ENCODE data around the gene NUCKS1.
A peak's percentile ranks its signal among the peaks of the same experiment; 100 is the strongest.

Gene NUCKS1

DNA sequence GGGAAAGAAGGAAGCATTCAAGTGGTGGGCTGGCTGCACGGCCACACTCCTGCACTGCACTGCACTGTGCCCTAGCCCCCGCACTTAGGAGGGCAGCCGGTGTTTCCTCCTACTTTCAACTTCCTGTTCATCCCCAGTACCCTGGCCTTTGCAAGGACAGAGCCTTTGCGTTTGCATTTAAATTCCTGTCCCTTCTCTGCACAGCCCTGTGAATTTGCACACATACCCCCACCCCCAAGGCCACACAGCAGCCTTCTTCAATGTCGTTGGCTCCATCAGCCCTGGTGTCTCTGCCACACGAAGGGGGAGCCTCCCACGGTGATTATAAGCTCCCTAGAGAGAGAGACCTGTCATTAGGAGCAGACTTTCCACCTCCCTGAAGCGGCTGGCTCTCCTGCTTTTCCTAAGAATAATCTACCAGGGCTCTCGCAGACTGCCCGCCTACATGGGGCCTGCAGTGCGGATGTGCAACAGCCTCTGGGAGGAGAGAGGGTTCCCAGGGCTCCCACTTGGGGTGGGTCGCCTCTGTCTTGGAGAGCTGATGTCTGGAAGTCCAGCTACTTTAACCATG lies 56.5 kb downstream of the NUCKS1 start:
- DNase-seq = no peak

DNA sequence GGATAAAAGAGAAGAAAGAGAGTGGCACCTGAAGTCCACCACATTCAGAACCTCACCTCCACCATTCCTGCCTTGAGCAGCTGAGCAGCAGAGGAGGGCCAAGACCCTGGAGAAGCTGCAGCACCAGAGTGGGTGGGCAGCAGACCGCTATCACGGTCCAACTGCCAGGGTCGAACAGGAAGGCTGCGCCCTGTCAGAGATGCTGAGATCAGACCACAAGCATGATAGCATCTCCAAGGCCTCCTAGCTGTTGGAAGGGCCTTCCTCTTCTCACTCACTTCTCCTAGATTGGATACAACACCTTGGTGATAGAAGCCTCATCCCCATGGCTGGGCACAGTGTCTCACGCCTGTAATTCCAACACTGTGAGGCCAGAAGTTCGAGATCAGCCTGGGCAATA lies 57.6 kb downstream of the NUCKS1 start:
- DNase-seq = no peak

DNA sequence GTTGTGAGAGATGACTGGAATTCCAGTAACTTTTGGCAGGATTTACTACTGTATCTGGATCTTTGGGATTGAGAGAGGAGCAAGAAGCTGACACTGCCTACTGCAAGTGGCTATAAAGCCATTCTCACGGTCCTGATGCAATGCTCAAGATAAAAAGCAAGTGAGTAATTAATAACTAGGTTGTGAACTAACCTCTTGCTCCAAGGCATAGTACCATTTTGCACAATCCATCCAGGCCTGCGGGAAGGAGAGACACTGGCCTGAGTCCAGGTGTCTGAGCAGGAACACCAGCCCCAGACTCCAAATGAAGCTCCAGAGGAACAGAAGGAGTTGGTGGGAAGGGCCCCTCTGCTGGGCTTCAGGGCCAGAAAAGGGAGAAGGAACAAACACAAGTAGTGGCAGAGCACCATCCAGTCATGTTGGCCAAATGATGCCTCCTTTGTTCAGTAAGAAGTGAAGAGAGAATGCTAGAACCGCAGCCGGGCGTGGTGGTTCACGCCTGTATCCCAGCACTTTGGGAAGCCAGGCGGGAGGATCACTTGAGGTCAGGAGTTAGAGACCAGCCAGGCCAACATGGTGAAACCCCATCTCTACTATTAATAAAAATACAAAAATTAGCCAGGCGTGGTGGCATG lies 59.7 kb downstream of the NUCKS1 start:
- no peak for DNase-seq

DNA sequence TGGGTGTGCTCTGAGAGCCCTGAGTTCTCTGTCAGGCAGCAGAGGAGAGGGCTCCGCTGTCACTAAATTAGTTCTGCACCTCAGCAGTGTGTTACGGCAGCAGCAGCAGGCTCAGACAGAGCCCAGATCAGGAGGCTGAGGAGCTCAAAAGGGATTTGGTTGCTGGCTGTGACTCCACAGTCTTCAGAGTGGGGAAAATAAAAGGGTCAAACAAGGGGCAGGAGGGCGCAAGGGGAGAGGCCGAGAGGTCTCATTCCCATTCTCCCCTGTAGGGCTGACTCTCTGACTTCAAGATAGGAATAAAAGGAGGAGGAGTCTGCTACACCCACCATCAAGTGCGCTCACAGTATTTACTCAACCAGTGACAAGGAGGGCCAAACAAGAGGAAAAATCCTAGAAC lies 60.5 kb downstream of the NUCKS1 start:
- DNase-seq = no peak

DNA sequence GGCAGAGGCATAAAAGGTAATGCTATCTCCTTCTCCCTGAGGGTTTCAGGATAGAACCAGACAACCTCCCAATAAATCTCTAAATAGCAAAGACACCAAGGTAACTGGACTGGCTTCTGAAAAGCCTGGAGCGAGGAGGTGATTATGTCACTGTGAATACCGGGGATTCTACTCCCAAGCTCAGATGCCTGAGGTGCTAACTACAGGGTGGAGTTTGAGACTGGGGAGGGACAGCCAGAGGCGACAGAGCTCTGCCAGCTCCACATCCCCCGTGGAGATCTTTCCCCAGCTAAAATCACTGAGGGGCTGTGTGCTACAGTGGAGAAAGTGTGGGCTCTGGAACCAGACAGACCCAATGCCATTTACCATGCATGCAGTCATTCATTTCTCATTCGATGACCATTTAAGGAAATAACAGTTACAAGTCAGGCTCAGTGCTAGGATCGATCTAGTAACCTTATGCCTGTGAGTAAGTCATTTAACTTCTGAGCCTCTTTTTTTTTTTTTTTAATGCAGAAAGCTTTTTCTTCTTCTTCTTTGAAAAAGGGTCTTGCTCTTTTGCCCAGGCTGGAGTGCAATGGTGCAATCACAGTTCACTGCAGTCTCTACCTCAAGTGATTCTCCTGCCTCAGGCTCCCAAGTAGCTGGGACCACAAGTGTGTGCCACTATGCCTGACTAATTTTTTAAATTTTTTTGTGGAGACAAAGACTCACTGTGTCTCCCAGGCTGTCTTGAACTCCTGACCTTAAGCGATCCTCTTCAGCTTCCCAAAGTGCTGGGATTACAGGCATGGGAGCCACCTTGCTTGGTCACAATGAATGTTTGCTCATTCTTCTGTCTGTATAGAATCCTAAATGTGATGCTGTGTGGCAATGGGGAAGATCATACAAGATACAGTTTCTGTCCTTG lies 61.6 kb downstream of the NUCKS1 start:
- no peak for DNase-seq

DNA sequence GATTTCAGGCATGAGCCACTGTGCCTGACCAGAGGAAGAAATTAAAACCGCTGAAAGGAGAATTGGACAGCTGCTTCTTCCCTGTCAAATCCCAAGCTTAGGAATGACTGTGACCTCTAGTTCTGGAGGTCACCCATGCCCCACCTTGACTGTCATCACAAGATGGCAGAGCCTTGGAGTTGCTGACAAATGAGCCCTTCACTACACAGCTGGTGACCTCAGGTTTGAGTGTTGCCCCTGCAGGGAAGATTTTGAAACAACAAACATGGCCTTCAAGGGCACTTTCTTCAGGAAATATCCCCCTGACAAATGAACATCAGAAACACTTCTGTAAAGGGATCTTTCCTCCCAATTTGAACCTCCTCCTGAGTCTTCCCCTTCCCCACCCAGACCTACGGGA lies 62.7 kb downstream of the NUCKS1 start:
- DNase-seq = no peak

DNA sequence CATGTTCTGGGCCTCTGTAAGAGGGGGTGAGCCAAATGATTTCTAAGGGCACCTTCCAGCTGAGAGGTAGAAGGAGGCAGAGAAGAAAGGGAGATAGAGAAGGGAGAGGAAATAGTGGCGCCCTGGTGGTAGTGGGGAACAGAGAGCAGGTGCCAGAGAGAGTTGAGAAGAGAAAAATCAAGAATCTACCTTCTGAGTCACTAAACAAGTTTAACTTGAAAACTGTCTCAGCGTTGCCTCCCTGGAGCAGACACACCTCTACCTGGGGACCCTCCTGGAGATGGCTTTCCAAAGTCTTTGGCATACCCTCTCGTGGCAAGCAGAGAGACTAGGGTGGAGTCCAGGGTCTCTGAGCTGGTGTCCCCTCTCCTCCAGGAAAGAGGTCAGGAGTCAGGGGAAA lies 68.6 kb downstream of the NUCKS1 start:
- no peak for DNase-seq

DNA sequence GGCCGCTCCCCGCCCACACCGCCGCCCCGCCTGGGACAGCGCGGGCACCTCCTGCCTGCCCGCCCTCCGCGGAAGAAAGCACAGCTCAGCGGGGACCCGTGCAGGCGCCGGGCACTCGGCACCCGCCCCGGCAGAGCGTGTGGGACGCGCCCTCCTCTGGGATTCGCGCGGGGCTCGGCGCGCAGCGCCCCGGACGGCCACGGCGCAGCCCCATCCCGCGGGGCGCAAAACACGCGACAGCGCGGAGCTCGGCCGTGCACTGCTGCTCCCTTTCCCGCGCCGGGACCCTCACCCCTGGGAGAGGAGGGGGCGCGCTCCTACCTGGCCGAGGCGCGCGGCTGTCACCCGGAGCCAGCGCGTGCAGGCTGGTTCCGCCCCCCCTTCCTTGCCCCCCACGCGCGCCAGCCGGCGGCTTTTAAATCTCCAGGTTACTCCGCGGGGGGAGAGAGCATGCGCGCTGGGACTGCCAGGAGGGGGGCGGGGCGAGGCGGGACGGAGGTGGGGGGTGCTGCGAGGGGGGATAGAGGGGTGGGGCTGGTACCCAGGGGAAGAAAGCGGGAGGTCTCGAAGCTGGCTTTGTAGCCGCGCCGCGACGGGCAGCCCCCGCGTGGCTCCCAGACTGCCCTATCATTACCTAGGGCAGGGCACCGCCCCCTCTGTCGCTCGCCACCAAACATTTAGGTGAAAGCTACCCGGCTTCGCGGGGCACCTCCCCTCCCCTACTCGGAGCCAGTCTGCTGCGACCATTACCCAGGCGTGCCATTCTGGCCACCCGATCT lies 69.7 kb downstream of the NUCKS1 start, which contains the start of gene SLC45A3:
SLC45A3 (minus strand) TSS at position 437 of the 779 bp plus-strand sequence. CDS start 15,853 bp downstream, outside the sequence.
- DNase-seq = peak; percentile 54

DNA sequence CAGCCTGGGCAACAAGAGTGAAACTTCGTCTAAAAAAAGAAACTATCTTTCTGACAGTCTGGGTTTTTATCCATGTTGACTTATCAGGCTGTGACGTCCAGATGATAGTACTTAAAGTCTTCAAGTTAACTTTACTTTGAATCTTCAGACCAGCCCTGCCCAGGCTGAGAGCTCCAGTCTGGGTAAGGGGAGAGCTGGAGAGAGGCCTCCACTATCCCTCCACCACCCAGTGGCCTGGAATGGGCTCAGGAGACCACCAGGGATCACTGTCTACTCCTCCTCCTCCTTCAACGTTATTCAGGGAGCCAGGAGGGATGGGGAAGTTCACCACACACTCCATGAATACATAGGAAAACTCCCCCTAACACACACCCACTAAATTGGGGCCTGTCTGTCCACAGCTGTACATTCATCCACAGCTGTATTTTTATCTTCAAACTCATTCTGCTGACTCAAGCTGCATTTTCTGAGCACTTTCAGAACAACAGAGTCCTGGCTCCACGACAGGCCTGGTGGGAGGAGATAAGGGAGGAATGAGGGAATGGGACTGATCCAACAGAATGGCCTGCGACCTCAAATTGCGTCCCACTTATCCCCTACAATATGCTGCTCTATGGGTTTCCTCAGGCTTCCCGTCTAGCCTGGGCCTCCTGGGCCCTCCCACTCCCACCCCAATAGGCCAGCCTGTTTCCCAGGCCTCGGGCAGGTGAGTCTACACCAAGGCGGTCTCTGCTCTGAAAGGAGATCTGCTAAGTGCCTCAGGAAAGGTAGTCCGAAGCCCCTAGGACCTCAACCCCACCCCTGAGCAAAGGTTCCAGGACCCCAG lies 71.5 kb downstream of the NUCKS1 start:
- no peak for DNase-seq

DNA sequence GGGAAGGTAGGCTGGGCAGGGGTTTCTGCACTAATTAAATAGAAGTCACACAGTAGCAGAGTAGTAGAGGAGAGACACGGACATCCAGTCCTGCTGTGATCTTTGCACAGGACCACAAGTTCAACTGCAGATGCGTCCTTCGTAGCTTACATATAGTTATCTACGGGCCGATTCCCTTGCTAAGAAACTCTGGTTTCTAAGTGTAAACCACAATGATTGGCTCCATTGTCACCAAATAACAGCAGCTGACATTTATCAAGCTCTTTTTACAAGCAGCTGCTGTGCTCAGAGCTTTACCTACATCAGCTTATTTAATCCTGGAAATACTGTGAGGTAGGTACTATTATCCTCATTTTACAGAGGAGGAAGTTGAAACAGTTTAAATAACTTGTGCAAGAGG lies 72.8 kb downstream of the NUCKS1 start:
- no peak for DNase-seq

DNA sequence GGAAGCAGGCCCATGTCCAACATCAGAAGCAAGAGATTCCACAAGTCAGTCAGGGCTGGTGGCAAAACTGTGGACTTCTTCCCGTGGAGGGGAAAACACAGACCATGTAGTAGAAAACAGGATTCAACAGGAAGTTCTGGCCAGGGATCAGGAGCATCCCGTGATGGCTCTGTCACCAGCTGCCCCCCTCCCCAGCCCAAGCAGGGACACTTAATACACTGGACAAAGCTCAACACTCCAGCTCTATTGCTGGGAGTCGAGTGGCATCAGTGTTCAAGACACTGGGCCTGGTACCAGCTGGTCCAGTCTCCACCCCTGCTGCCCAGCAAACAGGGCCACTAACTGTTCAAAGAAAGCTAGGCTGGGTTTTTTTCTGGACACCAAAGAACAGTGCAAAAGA lies 73.4 kb downstream of the NUCKS1 start:
- no peak for DNase-seq

DNA sequence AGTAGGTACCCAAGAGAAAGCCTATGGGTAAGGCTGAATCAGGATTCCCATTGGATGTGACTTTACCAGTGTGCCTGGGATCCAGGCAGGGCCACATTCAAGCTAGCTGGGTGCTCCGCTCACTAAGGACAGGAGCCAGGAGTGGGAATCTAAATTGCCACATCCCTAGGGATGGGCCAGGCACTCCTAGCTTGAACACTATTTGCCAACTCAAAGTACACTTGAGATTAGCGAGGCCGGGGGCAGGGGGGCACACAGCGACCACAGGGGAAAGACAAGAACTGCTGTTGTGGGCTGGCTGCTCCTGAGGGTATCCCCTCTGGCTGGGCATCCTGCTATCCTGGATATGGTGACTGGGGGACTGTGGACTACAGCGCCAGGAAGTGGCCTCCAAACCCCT lies 74.0 kb downstream of the NUCKS1 start:
- no peak for DNase-seq

DNA sequence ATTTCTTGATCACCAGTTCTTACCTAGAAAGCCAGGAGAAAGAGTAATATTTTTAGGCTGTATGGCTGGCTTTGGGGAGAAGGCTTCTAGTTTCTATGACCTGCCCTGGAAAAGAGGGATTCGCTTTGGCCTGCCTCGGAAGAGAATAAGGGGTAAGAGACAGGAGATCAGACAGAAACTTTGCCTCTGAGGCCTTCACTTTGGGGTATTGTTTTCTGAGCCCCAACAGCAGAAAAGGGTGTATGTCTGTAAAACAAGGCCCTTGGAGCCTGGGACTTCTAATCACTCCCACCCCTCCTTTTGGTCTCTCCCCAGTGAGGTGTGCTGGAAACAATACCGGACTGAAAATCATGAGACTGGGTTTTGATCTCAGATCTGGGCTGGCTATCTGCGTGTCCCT lies 74.7 kb downstream of the NUCKS1 start:
- no peak for DNase-seq

DNA sequence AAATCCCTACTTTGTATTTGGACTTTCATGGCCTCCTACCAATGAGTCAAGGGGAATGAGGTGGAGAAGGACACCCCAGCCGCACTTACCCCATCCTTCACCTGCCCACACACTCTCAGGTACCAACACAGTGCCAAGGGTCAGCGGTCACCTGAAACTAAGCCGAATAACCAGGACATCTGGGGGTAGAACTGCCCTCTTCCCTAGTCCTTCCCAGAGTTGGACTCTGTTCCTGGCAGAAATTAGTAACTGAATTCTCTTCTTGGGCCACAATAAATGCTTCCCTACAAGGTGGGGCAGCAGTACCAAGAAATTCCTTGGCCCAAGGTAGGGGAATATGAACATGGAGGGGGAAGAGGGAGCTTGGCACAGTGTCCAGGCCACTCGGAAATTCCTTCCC lies 77.0 kb downstream of the NUCKS1 start:
- no peak for DNase-seq

DNA sequence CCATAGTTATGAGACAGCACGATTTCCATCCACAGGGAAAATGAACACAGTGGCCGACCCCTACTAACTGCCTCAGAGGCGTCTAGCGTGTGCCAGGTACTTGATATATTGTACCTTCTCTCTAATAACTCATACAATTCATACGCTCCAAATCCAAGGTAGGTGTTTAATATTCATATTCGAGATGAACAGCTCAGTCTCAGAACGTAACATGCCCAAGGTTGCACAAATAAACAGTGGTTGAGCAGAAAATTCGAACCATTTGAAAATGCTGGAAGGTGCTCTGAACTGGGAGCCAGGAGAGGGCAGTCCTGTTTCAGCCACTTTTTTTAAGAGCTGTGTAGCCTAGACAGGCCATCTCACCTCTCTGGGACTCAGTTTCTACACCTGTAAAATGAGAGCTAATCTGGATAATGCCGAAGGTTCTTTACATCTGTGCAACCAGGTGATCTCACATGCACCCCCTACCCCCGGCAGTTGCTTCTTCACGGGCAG lies 77.5 kb downstream of the NUCKS1 start:
- no peak for DNase-seq

DNA sequence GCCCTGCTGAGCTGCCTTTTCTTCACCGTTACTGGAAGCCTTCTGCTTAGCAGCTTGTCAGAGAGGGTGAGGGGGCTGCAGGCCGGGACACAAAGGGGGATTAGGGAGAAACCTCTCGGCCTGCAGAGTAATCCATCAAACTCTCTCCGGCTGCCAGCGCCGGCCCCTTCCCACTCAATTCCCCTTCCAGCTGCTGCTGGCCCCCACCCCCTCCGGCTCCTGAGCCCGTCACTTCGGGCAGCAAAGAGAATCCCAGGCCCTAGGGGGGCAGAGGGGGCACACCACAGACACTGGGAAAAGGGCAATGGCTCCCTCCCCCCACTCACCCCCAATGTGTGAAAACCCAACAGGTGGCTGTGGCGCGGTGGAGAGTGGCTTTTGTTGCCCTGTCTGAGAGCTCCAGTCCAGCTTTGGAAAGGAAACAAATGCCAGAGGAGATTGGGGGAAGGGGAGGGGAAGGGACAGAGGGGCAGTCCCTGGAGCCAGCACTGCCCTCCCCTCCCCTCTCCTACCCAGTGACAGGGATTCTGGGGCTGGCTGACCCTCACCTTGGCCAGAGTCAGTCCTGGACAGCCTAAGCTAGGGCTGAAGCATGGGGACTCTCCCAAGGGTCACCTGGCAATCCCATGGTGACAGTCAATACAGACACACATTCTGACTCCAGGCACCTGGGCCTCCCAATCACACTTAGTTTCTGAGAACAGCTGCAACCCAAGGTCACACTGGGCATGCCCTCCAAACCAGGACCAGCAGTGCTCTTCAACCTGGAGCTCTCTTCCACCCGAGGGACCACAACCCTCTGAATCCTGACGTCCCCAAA lies 79.2 kb downstream of the NUCKS1 start:
- no peak for DNase-seq

DNA sequence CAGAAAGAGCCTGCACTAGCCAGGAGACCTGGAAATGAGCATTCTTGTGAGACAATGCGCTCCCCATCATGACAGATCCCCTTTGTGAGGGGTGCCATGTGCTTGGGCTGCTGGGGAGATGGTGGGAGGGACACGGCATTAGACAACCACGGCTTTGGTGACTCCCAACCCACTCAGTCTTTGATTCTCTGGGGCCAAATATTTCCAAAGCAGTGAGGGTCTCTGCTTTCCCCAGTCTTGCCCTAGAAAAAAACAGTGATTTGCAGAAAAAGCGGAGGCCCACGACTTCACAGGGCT lies 79.9 kb downstream of the NUCKS1 start:
- DNase-seq = no peak

DNA sequence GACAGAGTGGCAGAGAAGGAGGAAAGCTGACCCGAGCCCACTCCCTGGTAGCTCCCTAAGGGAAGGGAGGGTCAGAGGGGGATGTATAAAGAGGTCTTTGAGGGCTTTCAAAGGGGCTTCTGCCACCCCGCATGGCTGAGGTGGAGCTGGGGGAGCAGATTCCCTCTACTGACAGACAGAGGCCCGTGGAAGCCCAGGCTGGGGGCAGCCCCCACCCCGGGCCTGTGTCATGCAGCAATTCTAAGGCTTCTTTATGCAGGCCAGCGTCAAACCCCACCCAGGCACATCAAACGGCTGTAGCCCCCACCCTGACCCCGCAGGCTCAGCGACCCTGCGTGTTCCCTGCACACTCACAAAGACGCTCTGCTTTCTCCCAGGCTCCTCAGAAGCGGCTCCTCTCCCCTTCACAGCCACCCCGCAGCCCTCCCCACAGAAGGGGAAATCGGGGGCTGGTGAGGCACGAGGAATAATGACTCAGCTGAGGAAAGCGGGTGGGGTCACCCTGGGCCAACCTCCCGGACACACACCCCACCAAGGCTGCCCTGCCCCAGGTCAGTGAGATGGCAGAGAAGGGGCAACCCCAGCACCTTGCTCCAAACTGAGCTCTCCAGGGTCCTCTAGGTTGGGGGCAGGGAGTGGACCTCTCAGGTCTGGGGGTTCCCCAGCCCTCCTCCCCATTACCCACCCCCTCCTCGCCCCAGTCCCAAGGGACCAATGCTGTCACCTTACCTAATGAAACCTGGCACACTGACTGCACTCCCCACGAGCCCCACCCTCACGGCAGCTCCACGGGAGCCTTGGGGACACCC lies 80.4 kb downstream of the NUCKS1 start:
- DNase-seq = no peak

DNA sequence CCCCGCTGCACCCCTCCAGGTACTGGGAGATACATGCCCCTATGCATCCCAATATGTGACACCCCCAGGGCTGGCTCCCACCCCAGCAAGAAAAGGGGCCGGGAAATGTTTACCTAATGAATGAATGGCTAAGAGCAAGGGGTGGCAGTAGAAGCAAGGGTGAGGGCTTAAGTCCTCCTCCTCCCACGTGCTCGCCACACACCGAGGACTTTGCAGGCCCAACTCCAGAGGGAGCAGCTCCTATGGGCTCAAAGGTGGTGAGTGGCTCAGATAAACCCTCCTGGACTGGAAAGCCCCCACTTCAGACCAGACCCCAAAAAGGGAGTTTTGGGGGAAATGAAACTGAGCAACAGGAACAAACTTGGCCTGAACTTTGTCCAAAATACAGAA lies 81.0 kb downstream of the NUCKS1 start:
- DNase-seq = no peak

DNA sequence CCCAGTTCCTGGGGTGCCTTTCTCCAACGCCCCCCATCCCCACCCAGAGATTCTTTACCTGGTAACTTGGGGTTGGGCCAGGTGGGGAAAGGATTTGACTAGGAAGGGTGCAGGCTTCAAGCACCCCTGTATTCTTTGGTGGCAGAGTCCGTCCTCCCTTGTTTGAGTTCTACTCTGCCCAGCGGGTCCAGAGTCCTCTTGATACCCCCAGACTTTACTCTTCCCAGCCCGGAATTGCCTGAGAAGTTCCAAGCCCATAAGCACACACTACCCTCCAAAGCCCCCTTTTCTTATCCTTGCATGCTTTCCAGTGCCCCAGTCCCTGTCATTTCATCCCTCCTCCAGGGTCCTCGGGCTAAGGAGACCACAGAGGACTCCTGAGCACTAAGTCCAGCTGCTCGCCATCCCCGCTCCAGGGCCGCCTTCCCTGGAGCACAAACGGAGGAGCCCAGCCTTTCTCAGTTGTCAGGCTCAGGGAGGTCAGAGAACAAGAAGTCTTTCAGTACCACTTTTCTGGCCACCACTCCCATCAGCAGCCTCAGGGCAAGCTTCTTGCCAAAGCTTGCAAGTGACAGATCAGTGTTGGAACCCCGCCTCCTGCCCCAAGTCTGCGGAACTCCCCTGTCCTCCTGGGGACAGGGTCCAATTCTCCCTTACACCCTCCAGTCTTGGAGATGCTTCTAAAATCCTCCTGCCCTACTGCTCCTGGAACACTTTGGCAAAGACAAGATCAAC lies 81.9 kb downstream of the NUCKS1 start:
- DNase-seq = no peak
